Adrenal gland (tissue), 5 donors: ENCODE data around the gene SLC35B4.

ENCODE experiments used
- POLR2A ChIP-seq, 2 donors: fragments of 450-650 bp; IDR thresholded peaks; one replicate each; pipeline ENCODE4 v1.6.1; 2017; ENCODE audit warnings: antibody characterized with exemption in 2 of 2, mild to moderate bottlenecking in 2 of 2, moderate library complexity in 1 of 2
- TF ChIP-seq, protein P1 (sequence below), 6 experiments: fragments of 450-650 bp in 4 of 6; fragments of 200-600 bp in 2 of 6; sonication (generic) in 1 of 6; IDR thresholded peaks; 1 replicate in 5 of 6; 2 replicates in 1 of 6; pipeline versions ENCODE4 v1.5.1 to v1.8.0; 2016 to 2021; ENCODE audit warnings: antibody characterized with exemption in 6 of 6, mild to moderate bottlenecking in 2 of 6, moderate library complexity in 1 of 6
- donor health status: DM: no; HTN: no; CAD: no.

DNA sequence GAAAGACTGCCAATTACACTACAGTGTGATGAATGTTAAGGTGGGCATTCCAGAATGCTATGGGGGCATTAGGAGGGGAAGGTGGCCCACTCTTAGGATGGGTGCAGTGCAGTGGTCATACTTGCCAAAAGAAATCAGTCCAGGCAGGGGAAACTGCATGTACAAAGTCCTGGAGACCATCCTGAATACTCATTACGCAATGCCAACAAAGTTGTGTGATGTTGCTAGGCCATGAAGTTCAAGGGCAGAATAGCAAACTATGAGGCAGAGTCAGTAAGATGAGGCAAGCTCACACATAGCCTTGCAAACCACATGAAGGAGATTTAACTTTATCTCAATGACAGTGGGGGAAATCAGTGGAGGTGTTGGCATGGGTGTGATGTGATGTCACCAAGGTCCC is 49.8 kb upstream of the SLC35B4 start:
- TF ChIP-seq, protein P1, sequence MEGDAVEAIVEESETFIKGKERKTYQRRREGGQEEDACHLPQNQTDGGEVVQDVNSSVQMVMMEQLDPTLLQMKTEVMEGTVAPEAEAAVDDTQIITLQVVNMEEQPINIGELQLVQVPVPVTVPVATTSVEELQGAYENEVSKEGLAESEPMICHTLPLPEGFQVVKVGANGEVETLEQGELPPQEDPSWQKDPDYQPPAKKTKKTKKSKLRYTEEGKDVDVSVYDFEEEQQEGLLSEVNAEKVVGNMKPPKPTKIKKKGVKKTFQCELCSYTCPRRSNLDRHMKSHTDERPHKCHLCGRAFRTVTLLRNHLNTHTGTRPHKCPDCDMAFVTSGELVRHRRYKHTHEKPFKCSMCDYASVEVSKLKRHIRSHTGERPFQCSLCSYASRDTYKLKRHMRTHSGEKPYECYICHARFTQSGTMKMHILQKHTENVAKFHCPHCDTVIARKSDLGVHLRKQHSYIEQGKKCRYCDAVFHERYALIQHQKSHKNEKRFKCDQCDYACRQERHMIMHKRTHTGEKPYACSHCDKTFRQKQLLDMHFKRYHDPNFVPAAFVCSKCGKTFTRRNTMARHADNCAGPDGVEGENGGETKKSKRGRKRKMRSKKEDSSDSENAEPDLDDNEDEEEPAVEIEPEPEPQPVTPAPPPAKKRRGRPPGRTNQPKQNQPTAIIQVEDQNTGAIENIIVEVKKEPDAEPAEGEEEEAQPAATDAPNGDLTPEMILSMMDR (IDR thresholded peaks at IDR 0.05), result no peak
- no peak for TF ChIP-seq POLR2A (IDR thresholded peaks at IDR 0.05)
